ENCODE results near the gene CPNE6. TPM values are rescaled to one million over a fixed set of nuclear protein-coding genes. Genes with fewer than 3 reads are reported as not detected.

CPNE6 gene
- total RNA-seq, 2 donors from 2014 or later = not detected

- ATAC-seq (peak; percentile 31), DNase-seq (peak in 3 of 4 donors; percentile 28 to 55 (median 32))
- WGBS, 2 donors = 60 to 83% methylated on average over 6 of the region's 7 CpGs
- no peak for TF ChIP-seq POLR2A (IDR thresholded peaks at IDR 0.05)
- Histone ChIP-seq H3K27ac (peak overlapping the region; percentile 19 to 38 (median 27)), H3K4me1 (peaks cover 35% of the 10 kb centered on the region), H3K36me3 (replicated peaks in 1 of 2; ENCODE audit: insufficient read depth in 1 of 2, low read depth in 2 of 2) (no peaks in the 10 kb centered on the region), H3K9me3 (no peaks in the 10 kb centered on the region), H3K27me3 (no peaks in the 10 kb centered on the region), H3K4me3 (no peak overlapping the region)
- intact Hi-C loops (cut with DNase I) = no loop called here
Observed at GRCh38 chr14:24060984-24061913, 10.1 kb upstream of the CPNE6 start.

GRCh38 chr14:24062216-24062980 is 9.0 kb upstream of the CPNE6 start:
- ATAC-seq (peak; percentile 45), DNase-seq (peak; percentile 35 to 74 (median 53))
- no peaks in the 10 kb centered on the region for H3K9me3 ChIP-seq
- no peak for TF ChIP-seq POLR2A (IDR thresholded peaks at IDR 0.05)
- TF ChIP-seq CTCF (IDR thresholded peaks at IDR 0.05) = no peak
- H3K27ac ChIP-seq = peak overlapping the region in 3 of 4 donors; percentile 19 to 38 (median 31)
- peaks cover 35% of the 10 kb centered on the region for H3K4me1 ChIP-seq
- intact Hi-C loops (cut with DNase I) = no loop called here
- H3K4me3 ChIP-seq = no peak overlapping the region
- 70 to 71% methylated on average over 12 to 13 of the region's 14 CpGs for WGBS, 2 donors
- no peaks in the 10 kb centered on the region for H3K27me3 ChIP-seq
- no peaks in the 10 kb centered on the region for H3K36me3 ChIP-seq (replicated peaks in 1 of 2; ENCODE audit: insufficient read depth in 1 of 2, low read depth in 2 of 2)

- 58 to 59% methylated on average over 2 to 4 of the region's 4 CpGs for WGBS, 2 donors
- no peak overlapping the region for H3K27ac ChIP-seq
- TF ChIP-seq CTCF (IDR thresholded peaks at IDR 0.05) = no peak
- no peak for TF ChIP-seq POLR2A (IDR thresholded peaks at IDR 0.05)
- H3K36me3 ChIP-seq (replicated peaks in 1 of 2; ENCODE audit: insufficient read depth in 1 of 2, low read depth in 2 of 2) = no peaks in the 10 kb centered on the region
- ATAC-seq = no peak
- H3K9me3 ChIP-seq = no peaks in the 10 kb centered on the region
- peaks cover 34% of the 10 kb centered on the region for H3K4me1 ChIP-seq
- intact Hi-C loops (cut with DNase I) = no loop called here
- no peaks in the 10 kb centered on the region for H3K27me3 ChIP-seq
- DNase-seq = peak in 2 of 4 donors; percentile 13 to 27
- no peak overlapping the region for H3K4me3 ChIP-seq
Observed at GRCh38 chr14:24063263-24063836, 8.0 kb upstream of the CPNE6 start.

- no peak overlapping the region for H3K27ac ChIP-seq
- no peaks in the 10 kb centered on the region for H3K27me3 ChIP-seq
- ATAC-seq (no peak), DNase-seq (peak in 1 of 4 donors; percentile 9)
- peaks cover 30% of the 10 kb centered on the region for H3K4me1 ChIP-seq
- H3K36me3 ChIP-seq (replicated peaks in 1 of 2; ENCODE audit: insufficient read depth in 1 of 2, low read depth in 2 of 2) = no peaks in the 10 kb centered on the region
- H3K9me3 ChIP-seq = no peaks in the 10 kb centered on the region
- TF ChIP-seq CTCF (IDR thresholded peaks at IDR 0.05) = no peak
- no peak for TF ChIP-seq POLR2A (IDR thresholded peaks at IDR 0.05)
- H3K4me3 ChIP-seq = no peak overlapping the region
- 83 to 91% methylated on average over 7 of the region's 7 CpGs for WGBS, 2 donors
- intact Hi-C loops (cut with DNase I) = no loop called here
Observed at GRCh38 chr14:24064091-24064795, 7.1 kb upstream of the CPNE6 start.
